NCI-H2196 (cell line): ENCODE results near the gene NKD1.
"Not testable (repeated sequence)": the region's sequence is repeated elsewhere in the genome, so short reads cannot be mapped to it uniquely, and the experiment has no call there.

Experiments
- DNase-seq: peaks from one replicate; lab custom pipeline; 2025; ENCODE audit not compliant: unreplicated experiment; lab: John Stamatoyannopoulos, UW

NKD1 gene

DNA sequence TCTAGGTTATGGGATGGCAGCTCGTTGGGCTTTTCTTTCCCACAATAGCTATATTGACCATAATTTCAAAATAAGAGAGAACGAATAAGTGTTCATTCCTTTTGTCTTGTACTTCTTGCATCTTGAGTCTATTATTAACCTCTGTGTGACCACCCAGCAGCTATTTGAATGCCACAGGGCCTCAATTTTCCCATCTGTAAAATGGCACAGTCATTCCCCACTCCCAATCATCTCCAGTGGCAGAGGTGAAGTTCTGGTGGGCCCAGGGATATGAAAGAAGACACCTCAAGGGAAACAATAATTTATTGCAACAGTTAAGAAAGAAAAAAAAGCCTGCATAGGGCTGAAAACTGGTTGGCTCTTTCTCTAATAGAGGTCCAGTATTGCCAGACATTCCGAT is 28.6 kb upstream of the NKD1 start:
- no peak for DNase-seq

GRCh38 chr16:50520451-50521245 is 27.5 kb upstream of the NKD1 start:
- DNase-seq = no peak

GRCh38 chr16:50521246-50521900 is 26.8 kb upstream of the NKD1 start:
- DNase-seq = no peak

GRCh38 chr16:50522324-50522723 is 25.9 kb upstream of the NKD1 start:
- DNase-seq = no peak

DNA sequence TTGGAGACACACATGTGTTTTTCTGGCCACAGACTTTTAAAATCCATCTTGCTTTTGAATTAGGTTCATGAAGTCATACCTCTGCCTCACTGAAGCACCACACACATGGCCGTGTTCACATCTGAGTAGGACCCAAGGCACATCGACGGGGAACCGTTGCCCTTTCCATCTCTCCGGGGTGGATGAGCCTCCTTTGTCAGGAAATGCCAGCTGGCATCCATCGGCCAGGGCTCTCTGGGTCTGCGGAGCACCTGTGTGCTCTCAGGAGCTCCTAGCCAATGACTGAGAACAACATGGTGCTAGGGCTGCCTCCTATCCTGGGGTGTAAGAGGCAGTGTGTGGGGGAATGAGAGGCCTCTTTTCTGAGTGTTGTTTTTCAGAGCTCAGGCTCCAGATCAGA is 24.5 kb upstream of the NKD1 start:
- no peak for DNase-seq

GRCh38 chr16:50525262-50525661 is 22.9 kb upstream of the NKD1 start:
- DNase-seq = no peak

- DNase-seq = no peak
These were observed 22.5 kb upstream of the NKD1 start for GRCh38 chr16:50525716-50526115.

DNA sequence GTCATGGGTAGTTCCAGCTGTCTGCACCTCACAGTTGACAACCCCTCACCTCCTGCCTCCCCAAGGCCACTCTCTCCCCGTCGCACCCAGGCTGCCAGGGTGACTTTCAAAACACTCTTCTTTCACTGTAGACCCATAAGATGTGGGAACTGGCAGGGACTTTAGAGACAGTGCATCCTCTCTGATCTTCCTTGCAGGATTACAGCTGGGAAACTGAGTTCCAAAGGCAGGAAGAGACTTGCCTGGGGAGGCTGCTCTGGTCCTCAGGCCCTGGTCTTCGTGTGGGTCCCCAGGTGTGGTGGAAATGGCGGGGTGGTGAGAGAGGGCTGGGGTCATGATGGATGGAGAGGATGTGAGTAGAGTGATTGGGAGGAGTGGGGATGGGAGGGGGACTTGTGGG is 21.9 kb upstream of the NKD1 start:
- no peak for DNase-seq

DNA sequence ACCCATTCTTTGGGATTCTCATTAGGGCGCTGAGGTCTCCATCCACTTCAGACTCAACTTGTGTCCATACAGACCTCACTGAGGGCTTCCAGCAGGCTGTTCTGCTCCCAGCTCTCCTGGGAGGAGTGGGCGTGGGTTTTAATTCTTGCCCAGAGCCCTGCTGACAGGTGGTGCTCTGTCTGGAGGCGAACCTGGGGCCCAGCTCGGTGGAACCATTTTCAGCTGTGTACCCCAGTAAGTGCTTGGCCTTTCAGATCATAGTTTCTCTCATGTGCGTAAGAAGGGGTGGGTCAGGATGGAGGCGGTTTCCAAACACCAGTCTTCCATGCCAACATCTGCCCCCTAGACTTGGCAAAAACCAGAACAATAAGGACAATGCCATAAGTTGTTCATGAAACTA is 21.4 kb upstream of the NKD1 start:
- DNase-seq = no peak

DNA sequence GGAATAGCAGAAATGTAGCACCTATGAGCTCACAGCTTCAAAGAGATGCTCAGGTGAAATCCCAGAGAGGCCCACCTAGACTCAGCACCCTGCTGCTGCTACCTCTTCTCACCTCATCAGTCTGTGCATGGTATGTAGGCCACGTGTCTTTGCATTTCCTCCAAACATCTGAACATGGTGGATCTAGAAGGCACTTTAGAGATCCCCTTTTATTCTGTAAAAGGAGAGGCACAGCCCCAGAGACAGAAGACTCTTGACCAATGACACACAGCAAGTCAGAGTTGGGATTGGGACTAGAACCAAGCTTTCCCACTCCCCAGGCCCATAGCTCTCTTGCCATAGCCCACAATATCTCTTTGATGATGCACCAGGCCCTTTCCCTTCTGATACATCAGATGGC is 19.4 kb upstream of the NKD1 start:
- no peak for DNase-seq

- no peak for DNase-seq
These were observed 18.9 kb upstream of the NKD1 start for GRCh38 chr16:50529334-50529733.

- DNase-seq = peak; percentile 39
These were observed 17.6 kb upstream of the NKD1 start for GRCh38 chr16:50530277-50531236.

DNA sequence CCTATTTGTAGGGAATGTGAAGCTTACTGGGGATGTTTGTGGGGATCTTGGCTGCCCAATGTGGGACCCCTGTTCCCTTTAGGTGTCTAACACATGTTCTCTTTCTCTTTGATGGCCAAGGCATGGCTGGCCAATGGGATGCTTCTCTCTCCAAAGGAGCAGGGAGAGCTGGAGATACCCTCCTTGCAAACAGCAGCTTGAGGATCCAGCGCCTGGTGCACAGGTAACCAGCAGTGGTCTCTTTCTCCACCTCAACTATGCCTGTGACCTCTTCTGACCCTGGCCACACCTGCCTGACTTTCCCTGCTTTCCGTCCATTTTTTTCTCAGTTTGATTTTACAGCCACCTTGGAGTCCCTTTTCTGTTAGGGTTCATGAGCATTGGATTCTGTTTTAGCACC is 16.8 kb upstream of the NKD1 start:
- no peak for DNase-seq

DNA sequence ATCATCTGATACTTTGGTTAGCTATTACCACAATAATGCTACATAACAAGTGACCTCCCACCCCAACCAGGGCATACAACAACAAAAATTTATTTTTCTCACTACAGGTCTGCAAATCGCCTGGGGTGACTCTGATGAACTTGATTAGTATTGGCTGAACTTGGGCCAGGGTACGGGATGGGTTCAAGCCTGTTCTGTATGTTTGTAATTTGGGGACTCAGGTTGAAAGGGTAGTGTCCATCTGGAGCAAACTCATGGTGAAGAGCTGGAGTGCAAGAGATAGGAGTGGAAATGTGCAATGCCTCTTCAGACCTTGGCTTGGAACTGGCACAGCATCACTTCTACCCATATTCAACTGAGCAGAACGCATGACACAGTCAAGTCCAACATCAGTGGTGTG is 16.3 kb upstream of the NKD1 start:
- no peak for DNase-seq

- DNase-seq = no peak
These were observed 15.6 kb upstream of the NKD1 start for GRCh38 chr16:50532576-50532975.

DNA sequence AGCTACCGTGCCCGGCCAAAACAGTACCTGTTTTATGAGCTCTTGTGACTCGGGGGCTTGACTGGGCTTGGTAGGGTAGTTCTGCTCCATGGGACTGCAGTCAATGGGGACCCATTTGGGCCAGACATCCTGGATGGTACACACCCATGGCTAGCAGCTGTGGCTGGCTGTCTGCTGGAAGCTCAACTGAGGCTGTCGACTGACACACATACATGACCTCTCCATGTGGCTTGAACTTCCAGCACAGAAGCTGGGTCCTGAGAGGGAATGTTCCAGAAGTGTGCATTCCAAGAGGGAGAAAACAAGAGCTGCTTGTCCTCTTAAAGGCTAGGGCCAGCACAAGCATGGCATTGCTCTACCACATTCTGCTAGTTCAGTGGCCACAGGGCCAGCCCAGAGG is 14.9 kb upstream of the NKD1 start:
- DNase-seq = no peak

DNA sequence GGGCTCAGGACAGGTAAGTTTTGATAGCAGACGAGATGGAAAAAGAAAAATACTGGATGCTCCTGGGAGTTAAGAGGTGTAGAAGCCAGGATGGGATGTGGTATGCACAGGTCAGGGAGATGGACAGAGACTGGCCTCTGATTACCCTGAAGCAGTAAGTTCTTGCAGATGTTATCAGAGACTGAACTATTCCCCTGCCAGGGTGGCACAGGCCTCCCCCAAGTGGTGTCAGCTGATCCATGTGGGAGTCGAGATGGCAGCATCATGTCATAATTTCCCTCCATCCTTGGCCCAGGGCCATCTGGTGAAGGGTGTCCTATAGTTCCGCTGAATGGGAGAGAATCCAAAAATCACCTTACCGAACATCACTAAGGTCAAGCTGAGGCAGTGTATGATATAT is 14.1 kb upstream of the NKD1 start:
- no peak for DNase-seq

GRCh38 chr16:50534556-50534955 is 13.6 kb upstream of the NKD1 start:
- no peak for DNase-seq

GRCh38 chr16:50534958-50535357 is 13.2 kb upstream of the NKD1 start:
- no peak for DNase-seq

DNA sequence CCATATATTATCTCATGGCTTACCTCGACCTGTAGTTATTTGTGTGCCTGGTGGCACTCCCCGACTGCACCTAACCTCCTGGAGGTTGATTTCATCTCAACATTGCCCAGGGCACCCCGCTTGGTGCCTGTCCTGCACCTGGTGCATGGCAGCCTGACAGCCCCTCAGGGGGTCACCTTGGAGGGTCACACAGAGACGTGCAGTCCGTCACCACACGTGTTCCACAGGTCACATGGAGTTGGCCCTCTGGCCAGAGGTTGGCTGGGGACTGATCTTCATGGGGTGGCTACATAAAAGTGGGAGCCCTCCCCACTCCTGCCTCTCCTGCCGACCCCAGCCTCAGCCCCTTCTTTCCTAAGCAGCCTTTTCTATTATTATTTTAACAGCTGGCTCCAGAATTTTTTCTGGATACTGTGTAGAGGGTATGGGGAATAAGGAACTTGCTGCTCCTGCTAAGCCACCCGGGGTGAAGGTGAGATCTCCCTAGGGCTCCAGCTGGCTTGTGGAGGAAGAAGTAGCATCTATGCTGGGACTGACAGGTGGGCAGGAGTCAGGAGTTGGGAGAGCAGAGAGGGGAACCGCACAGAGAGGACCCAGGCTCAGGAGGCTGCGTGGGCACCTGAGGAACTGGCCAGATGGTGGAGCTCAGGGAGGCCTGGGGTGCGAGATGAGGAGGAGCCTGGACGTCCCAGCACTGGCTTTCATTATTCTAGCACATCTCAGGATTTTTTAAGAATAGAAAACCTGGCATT is 12.5 kb upstream of the NKD1 start:
- no peak for DNase-seq

DNA sequence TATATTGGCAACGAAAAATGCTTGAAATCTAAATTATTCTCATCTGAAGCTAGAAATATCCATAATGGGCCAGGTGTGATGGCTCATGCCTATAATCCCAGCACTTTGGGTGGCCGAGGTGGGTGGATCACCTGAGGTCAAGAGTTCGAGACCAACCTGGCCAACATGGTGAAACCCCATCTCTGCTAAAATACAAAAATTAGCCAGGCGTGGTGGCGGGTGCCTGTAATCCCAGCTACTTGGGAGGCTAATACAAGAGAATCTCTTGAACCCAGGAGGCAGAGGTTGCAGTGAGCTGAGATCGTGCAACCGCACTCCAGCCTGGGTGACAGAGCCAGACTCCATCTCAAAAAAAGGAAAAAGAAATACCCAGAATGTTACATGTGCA is 11.9 kb upstream of the NKD1 start:
- DNase-seq = not testable (repeated sequence)
